Stromal cell of bone marrow (primary cell): ENCODE results near the gene UPB1.

Experiments used
- DNase-seq: peaks from one replicate; pipeline ENCODE4 v3.0.0-alpha.2; 2012; ENCODE audit warnings: low read depth

Gene UPB1

DNA sequence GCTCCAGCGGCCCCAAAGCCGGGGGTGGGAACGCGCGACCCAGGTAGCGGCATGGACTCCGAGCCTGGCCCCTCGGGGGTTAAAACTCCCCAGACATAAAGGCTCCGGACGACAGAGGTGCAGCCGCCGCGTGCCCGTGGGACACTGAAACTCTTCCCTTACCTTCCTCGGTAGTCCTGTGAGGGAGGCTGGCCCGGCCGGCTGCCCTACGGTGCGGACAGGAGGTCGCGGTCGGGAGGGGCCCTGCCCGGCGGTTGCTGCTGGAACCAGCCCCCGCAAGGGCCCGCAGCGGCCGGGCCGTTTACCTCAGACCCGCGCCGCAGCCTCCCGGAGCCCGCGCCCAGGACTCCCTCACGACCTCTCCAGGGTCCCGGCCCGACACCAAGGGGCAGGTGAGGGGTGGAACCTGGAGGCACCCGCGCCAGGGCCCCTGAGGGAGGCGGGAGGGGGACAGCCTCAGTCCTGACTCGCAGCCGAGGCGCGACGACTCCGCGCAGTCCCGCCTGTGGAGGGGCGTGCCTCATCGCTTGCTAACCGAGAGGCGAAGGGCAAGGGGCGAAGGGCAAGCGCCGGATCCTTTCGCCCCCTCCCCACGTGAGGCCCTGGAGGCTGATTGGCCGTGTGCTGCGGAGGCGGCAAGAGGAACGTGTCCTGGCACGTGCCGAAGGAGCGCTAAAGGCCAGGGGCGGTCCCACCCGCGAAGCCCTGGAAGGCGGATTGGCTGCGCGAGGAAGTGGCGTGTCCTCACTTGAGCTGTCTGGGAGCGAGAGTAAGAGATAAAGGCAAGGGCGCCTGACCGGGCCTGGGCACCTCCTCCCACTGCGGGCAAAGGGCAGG lies at the start of gene UPB1:
UPB1 (plus strand) TSS at position 805 of the 837 bp plus-strand sequence. CDS start 72 bp downstream, outside the sequence.
- no peak for DNase-seq

DNA sequence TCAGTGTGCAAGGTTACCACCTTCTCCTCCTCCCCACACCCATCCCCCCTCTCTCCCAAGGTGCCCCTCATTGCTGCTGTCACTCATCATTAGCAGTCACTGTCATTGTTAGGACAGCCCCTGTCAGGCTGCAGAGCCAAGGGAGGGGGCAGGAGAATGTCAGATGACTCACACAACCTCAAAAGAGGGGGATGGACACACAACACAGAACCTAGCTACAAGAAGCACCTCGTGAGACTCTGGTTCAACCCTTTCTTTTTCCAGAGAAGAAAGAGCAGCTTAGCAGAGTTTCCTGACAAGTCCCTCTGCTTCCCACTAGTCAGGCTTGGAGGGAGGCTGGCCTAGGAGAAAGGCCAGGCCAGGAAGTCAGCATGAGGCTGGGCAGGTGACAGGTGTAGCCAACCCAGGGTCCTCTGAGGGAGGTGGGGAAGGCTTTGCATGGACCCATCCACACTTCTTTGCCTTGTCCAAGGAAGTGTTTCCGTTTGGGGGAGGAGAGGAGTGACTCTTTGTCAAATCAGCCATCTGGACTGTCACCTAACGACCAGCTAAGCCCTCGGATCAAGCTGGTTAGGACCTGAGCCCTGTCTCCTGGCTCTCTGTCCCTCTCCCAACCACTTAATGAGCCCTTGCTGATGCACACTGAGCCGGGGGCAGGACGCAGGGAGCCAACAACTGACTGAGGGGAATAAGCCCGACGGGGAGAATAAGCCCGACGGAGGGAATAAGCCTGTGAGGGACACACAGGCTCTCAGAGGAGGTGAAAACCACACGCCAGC lies 49.5 kb upstream of the UPB1 start:
- DNase-seq, result no peak

DNA sequence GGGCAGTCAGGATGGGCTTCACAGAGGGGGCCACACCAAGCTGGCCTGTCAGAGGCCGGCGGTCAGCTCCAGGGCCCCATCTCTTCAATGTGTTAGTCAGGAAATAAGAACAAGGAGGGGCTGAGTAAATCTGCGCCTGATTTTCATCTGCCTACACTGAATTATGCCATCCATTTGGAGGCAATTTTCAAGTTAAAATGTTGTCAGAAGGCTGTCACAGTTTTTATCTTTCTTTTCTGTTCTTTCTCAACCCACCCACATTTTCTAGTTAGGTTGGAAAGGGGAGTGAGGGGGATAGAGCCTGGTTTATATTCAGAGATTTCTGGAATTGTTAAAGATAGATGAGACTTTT lies 48.9 kb upstream of the UPB1 start:
- no peak for DNase-seq

DNA sequence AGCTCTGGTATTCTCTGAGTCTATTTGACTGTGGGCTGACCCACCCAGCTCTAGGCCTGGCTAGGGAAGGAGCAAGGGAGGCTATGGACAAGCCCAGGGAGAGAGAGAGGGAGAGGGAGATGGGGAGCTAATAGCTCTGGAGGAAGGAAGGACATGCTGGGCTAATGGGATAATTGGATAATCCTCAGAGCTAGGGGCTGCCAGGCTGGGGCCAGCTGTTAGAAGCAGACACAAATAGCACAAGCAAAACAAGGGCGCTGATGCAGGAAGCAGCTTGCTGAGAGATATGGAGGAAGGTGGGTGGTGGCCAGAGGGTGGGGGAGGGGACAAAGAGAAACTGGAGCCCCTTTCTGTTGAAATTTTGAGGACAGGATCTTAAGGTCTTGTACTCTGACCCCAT lies 44.5 kb upstream of the UPB1 start:
- DNase-seq, result no peak

GRCh38 chr22:24451162-24451561 lies 44.0 kb upstream of the UPB1 start:
- DNase-seq, result no peak

DNA sequence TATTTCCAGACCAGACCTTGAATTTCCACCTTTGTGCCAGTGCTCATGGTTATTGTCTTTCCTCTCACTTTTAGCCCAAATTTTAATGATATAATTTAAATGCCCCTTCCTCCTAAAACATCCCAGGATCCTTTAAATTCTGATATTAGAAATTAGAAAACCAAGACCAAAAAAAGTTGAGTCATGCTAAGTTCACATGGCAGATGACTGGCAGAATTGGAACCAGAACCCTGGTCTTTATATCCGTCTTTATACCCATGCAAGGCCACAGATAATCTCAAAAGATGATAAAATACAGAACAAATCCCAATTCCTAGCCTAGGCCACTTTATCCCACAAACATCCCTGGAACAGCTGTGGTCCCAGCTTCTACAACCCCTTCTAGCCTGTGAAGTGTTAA lies 41.3 kb upstream of the UPB1 start:
- DNase-seq, result no peak

GRCh38 chr22:24455039-24455438 lies 40.1 kb upstream of the UPB1 start:
- DNase-seq, result no peak

DNA sequence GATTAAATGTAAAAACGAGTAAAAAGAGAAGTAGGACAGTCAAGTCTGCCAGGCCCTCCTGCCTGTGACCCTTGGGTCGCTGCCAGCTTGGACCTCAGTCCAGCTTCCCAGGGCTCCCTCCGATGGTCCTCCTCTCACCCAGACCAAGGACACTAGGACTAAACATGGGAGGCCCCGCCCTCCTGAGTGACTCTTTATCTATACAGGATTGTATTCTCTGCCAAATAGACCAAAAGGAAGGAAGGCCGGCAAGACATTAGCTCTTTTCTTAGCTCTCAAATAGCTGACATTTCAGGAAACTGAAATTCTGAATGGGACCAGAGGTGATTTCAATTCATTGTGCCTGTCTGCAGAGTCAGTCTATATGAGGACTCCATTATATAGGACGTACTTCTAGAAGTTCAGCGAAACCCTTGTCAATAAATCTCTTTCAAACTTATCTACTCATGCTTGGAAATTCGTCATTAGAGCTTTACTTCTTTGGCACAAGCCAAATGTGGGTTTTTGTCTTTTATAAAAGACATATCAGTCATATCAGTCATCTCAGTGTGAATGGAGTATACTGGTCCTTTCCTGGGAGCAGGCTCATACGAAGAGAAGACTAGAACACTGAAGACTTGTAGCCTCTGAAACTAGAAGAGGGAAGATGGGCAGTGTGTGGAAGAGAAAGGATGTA lies 39.2 kb upstream of the UPB1 start:
- DNase-seq, result no peak

GRCh38 chr22:24457894-24458420 lies 37.2 kb upstream of the UPB1 start:
- no peak for DNase-seq

DNA sequence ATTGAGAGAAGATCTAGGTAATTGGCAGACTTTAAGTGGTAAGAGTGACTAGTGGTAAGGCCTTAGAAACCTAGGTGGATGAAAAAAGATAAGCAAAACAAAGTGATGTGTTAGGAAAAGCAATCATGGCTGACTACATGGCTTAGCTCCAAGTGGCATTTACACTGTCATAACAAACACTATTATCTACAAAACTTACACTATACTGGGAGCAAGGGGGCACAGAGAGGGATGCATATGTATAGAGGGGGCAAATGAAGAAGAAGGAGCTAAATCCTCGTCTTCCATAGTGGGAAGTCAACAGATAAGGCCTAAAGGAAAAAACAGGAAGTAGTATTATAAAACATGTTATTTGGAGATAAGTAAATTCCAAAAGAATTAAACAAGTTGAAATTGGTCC lies 35.2 kb upstream of the UPB1 start:
- DNase-seq, result no peak

- no peak for DNase-seq
Observed at GRCh38 chr22:24460418-24461089, 34.6 kb upstream of the UPB1 start.

- no peak for DNase-seq
Observed at GRCh38 chr22:24463071-24463760, 31.9 kb upstream of the UPB1 start.

- no peak for DNase-seq
Observed at GRCh38 chr22:24465566-24465965, 29.6 kb upstream of the UPB1 start.

GRCh38 chr22:24465975-24466374 lies 29.2 kb upstream of the UPB1 start:
- no peak for DNase-seq

DNA sequence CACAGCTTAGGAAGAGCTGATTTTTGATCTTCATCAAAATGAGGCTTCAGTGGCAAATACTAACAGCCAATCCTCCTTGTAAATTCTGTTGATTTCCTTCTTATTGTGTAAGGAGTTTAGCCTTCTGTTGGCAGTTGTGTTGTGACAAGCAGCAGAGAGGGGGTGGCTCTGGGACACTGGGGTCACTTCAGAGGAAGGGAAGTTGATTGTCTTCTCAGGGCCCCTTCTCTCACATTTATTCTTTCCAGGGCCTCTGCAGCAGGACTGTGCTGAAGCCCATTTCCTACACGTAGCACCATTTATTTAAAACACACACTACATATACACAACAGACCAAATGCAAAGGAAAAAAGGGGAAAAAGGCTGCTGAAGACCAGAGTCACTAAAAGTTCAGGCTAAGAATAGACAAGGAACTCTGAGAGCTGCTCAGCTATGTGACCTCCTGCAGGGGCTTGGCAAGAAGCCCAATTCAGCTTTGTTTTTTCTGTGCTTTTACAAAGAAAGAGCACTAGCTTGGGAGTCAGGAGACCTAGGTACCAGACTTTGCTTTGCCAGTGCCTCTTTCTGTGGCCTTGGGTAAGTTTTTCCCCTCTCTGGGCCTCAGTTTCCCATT lies 28.3 kb upstream of the UPB1 start:
- DNase-seq, result peak; percentile 19

GRCh38 chr22:24467340-24467739 lies 27.8 kb upstream of the UPB1 start:
- no peak for DNase-seq

GRCh38 chr22:24471570-24471969 lies 23.6 kb upstream of the UPB1 start:
- DNase-seq, result peak; percentile 73

DNA sequence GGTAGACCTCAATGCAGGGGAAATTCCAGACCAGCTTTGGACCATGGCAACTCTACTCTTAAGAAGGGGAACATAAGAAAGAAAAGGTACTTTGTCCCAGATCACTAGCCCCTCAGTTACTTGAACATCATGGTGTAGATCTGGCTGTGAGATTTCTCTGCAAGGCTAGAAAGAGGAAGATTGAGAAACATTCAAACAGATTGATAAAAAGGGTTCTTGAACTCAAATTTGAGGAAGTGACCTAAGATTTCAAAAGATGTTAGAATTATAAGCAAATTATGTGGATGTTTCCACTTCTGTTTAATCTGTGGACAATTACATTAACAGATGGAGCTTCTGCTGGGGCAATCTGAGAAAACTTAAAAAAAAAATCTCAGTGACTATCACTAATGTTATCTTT lies 21.8 kb upstream of the UPB1 start:
- no peak for DNase-seq

GRCh38 chr22:24474221-24474620 lies 20.9 kb upstream of the UPB1 start:
- DNase-seq, result peak; percentile 71

- DNase-seq, result no peak
Observed at GRCh38 chr22:24474649-24475255, 20.4 kb upstream of the UPB1 start.

- DNase-seq, result no peak
Observed at GRCh38 chr22:24481641-24482040, 13.5 kb upstream of the UPB1 start.
